ENCODE data around the gene OSBPL8.
"Not testable (repeated sequence)": the region's sequence is repeated elsewhere in the genome, so short reads cannot be mapped to it uniquely, and the experiment has no call there.

The OSBPL8 gene

GRCh38 chr12:76346236-76346635, 213.3 kb downstream of the OSBPL8 start:
- DNase-seq = no peak

- no peak for DNase-seq
Measured at GRCh38 chr12:76345569-76345968, 214.0 kb downstream of the OSBPL8 start.

- no peak for DNase-seq
Measured at GRCh38 chr12:76341436-76342030, 218.0 kb downstream of the OSBPL8 start.

- peak; percentile 46 for DNase-seq
Measured at GRCh38 chr12:76340680-76341435, 218.7 kb downstream of the OSBPL8 start.

DNA sequence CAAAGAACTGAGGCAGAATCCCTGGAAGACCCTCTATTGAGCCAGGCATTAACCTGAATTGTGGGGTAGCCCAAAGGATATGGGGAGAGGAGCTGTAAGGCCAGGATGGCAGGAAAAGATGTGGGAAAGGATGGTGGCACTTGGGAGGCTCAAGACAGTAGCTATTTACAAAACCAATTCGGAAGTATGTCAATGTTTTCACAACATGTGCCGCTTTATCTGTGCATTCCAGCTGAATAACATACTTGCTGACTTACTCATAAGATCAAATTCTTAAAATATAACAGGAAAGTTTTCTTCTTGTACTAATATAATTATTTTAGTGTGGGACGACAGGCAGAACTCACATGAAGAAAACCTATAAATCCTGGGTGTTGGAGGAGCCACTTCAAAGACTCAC, 222.0 kb downstream of the OSBPL8 start:
- DNase-seq = no peak

DNA sequence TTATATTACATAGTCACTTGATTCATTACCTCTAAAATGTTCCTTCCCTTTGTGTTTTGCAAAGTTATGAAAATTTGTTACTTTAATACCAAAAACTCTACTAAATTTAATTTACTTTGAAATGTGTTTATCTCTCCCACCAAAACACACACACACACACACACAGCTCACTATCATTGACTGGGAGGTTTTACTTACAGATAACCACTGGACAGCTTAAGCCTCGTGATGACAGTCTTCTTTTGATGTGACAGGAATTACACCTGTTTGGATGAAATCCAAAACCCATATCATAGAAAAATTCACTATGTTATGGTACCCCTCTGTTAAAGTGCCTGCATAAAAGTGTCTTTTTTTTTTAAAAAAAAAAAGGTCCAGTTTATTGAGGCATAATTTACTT, 227.0 kb downstream of the OSBPL8 start:
- no peak for DNase-seq

DNA sequence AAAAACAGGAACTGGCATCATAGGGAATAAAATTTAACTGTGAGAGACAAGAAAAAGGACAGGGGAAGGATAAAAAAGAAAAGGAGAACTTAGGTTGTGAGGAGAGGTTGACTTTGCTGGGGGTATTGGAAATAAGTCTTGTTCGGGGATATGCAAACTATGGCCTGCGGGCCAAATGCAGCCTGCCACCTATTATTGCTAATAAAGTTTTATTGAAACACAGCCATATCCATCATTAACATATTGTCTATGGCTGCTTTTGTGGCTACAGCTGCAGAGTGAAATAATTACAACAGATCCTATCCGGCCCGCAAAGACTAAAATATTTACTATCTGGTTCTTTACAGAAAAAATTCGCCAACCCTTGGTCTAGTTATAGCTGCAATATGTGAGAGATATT, 230.0 kb downstream of the OSBPL8 start:
- DNase-seq = no peak

GRCh38 chr12:76329159-76329558, 230.4 kb downstream of the OSBPL8 start:
- peak; percentile 9 for DNase-seq

- not testable (repeated sequence) for DNase-seq
Measured at GRCh38 chr12:76319595-76320319, 239.8 kb downstream of the OSBPL8 start.

DNA sequence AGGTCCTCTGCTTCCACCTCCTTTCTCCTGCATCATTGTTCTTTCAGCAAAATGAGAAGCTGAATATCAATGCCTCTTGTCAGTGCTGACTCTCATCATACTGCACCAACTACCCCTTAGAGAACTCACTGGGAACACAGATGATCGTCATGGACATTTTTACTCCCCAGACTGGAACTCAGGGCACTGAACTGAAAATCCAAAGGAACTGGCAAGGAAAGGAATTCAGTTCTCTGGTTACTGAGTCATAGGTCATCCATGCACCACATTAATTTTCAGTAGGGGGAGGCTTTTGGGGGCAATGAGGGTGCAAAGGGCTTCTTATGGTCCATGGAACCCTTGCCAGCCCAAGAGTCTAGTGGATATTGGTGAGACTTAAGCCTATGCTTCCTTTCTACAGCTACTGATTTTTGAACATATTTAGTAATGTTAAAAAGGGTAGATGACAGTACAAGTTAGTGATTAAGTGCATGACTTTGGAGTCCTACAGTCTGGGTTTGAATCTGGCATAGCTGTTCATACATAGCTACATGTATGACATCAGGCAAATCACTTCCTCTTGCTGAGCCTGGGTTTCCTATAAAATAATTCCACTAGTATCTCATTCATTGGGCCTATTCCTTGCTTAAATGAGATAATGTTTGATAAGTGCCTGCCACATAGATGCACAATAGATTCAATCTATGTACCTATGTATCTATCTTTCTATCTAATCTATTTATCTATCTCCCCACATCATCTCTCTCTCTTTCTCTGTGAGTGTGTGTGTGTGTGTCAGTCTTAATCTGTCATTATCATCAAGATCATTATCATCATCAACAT, 240.6 kb downstream of the OSBPL8 start:
- DNase-seq = no peak

- DNase-seq = no peak
Measured at GRCh38 chr12:76317976-76318375, 241.6 kb downstream of the OSBPL8 start.

DNA sequence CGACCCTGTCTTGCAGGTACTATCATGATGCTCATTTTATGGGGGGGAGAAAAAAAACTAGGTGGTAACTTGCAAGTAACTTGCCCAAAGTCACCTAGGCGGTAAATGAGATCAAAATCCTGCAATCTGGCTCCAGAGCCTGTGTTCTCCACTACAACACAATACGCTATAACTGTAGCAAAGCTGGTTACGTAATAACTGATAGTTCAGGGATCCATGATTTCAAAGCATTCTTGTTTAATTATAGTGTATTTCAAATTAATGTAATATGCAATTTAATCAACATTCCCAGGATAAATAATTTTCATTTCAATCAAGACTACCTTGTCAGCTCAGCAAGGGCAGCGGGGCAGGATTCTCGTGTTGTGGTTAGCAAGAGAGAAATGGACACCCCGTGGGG, 243.1 kb downstream of the OSBPL8 start:
- DNase-seq = no peak

DNA sequence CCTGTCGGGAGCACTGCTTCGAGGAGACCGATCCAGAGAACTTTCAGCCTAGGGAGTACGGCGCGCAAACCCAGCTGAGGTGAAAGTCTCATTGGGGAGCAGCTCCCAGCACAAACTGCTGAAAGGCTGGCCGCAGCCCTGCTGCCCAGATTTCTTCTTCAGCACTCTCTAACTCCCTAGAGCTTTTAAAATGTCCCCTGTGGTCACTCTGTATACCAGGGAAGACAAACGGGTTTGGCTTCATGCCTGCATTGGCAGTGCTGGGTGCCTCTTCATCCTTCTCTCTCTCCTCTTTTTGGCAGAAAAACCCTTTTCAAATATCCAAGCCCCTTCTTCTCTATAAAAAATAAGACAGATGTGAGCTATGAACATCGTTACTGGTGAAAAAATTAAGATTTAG, 246.3 kb downstream of the OSBPL8 start:
- no peak for DNase-seq

- DNase-seq = no peak
Measured at GRCh38 chr12:76312315-76312714, 247.3 kb downstream of the OSBPL8 start.

DNA sequence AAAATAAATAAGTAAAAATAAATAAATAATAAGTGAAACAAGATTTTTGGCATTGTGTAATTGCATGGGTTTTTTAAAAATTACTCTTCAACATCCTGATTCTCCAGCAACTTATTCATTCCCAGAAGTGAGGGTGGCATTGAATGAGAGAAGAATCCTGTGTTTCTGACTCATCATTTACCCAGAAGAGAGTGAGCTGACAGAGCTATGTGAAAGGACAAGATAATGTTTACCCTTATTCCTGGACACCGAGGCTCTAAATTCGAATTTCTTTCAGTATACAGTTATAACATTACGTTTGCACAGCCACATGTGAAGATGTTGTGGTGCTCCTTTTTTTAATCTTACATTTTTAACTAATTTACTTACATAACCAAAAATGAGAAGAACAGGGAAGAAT, 247.8 kb downstream of the OSBPL8 start:
- no peak for DNase-seq

- DNase-seq = no peak
Measured at GRCh38 chr12:76310110-76310509, 249.5 kb downstream of the OSBPL8 start.

- no peak for DNase-seq
Measured at GRCh38 chr12:76308866-76309265, 250.7 kb downstream of the OSBPL8 start.

DNA sequence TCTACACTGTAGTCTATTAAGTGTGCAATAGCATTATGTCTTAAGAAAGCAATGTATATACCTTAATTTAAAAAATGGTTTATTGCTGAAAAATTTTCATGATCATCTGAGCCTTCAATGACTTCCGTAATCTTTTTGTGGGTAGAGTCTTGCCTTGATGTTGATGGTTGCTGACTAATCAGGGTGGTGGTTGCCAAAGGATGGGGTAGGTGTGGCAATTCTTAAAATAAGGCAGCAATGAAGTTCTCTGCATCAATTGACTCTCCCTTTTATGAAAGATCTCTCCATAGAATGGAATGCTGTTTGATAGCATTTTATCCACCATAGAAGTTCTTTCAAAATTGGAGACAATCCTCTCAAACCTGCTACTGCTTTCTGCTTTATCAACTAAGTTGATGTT, 252.5 kb downstream of the OSBPL8 start:
- no peak for DNase-seq

DNA sequence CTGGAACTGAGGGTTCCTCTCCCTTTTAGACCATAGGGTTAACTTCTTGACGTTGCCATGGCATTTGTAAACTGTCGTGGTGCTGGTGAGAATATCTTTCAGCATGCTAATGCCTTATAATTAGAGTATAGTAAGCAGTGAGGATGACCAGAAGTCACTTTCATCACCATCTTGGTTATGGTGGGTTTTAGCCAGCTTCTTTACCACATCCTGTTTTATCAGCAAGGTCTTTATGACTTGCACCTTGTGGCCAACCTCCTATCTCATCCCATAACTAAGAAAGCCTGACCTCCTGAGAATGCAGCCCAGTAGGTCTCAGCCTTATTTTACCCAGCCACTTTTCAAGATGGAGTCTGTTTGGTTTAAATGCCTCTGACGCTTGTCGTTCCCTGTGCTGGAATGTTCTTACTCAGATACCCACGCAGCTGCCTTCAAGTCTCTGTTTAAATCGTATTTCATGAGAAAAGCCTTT, 255.5 kb downstream of the OSBPL8 start:
- peak; percentile 75 for DNase-seq

GRCh38 chr12:76303365-76303764, 256.2 kb downstream of the OSBPL8 start:
- no peak for DNase-seq
